ENCODE results near the gene CCDC12.

- TF ChIP-seq EZH2 (IDR thresholded peaks at IDR 0.05; ENCODE audit: insufficient read depth, poor library complexity, severe bottlenecking) (no peak), EZH2phosphoT487 (IDR thresholded peaks at IDR 0.05; ENCODE audit: insufficient read depth, low read depth) (no peak)
These were observed 10.3 kb upstream of the CCDC12 start for GRCh38 chr3:46986782-46987310.

All from GM23248 (cell line).